C4-2B (cell line): ENCODE measurements around the gene GNAI2.

Source experiments
- CTCF ChIP-seq: fragments of 450-650 bp; conservative IDR thresholded peaks from 2 replicates; pipeline ENCODE4 v1.5.1; 2017; ENCODE audit warnings: mild to moderate bottlenecking
- ZFX ChIP-seq: fragments of 450-650 bp; IDR thresholded peaks from 2 replicates; pipeline ENCODE4 v1.6.1; 2017

GRCh38 chr3:50232303-50232702 is 3.7 kb upstream of the GNAI2 start:
- TF ChIP-seq ZFX (no peak), CTCF (no peak)
